ENCODE data around the gene LRP1B. TPM values are rescaled to one million over a fixed set of nuclear protein-coding genes. Genes with fewer than 3 reads are reported as not detected.

Gene LRP1B
- total RNA-seq, 1 experiment from 2014 or later, result 0.52 TPM

DNA sequence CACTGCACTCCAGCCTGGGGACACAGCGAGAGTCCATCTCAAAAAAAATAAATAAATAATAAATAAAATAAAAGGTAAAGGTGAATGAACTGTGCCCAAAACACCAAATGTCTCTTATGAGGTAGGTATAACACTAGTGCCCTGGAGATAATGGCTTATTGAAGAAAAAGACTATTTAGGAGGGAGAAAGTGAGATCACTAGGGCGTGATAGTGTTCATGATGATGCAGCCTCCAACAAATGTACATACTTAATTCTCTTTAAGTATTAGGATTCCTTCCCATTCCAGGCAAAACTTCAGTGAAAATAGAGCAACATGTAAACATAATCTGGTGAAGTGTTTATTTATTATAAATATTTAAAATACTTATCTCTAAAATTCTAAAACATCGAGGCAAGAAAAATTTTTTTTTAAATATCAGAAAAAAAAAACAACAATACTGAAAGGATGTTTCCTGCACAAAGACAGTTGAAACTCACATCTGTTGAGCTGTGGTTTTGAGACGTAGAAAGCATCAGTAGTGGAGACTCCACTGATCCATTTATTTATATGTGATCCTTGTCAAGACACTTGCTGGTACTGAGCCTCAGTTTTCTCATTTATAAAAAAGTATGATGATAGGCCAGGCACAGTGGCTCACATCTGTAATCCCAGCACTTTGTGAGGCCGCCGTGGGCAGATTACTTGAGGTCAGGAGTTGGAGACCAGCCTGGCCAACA lies 183.3 kb downstream of the LRP1B start:
- POLR2A ChIA-PET, result no interaction called here
- Mint-ChIP-seq H3K27me3 (ENCODE audit: low read depth) (no peaks in the 10 kb centered on the region), H3K4me1 (no peaks in the 10 kb centered on the region), H3K27ac (no peak overlapping the region), H3K4me3 (no peak overlapping the region), H3K36me3 (no peaks in the 10 kb centered on the region), H3K9me3 (no peaks in the 10 kb centered on the region)
- ATAC-seq (no peak), DNase-seq (ENCODE audit: low spot score) (no peak)
- TF ChIP-seq, protein P1, sequence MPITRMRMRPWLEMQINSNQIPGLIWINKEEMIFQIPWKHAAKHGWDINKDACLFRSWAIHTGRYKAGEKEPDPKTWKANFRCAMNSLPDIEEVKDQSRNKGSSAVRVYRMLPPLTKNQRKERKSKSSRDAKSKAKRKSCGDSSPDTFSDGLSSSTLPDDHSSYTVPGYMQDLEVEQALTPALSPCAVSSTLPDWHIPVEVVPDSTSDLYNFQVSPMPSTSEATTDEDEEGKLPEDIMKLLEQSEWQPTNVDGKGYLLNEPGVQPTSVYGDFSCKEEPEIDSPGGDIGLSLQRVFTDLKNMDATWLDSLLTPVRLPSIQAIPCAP (CRISPR knock-in tag; IDR thresholded peaks at IDR 0.05), result no peak
- no peak for TF ChIP-seq TP53 (CRISPR knock-in tag; IDR thresholded peaks at IDR 0.05)
- TF ChIP-seq ZNF416 (CRISPR knock-in tag; IDR thresholded peaks at IDR 0.05), result no peak
- TF ChIP-seq, protein P2, sequence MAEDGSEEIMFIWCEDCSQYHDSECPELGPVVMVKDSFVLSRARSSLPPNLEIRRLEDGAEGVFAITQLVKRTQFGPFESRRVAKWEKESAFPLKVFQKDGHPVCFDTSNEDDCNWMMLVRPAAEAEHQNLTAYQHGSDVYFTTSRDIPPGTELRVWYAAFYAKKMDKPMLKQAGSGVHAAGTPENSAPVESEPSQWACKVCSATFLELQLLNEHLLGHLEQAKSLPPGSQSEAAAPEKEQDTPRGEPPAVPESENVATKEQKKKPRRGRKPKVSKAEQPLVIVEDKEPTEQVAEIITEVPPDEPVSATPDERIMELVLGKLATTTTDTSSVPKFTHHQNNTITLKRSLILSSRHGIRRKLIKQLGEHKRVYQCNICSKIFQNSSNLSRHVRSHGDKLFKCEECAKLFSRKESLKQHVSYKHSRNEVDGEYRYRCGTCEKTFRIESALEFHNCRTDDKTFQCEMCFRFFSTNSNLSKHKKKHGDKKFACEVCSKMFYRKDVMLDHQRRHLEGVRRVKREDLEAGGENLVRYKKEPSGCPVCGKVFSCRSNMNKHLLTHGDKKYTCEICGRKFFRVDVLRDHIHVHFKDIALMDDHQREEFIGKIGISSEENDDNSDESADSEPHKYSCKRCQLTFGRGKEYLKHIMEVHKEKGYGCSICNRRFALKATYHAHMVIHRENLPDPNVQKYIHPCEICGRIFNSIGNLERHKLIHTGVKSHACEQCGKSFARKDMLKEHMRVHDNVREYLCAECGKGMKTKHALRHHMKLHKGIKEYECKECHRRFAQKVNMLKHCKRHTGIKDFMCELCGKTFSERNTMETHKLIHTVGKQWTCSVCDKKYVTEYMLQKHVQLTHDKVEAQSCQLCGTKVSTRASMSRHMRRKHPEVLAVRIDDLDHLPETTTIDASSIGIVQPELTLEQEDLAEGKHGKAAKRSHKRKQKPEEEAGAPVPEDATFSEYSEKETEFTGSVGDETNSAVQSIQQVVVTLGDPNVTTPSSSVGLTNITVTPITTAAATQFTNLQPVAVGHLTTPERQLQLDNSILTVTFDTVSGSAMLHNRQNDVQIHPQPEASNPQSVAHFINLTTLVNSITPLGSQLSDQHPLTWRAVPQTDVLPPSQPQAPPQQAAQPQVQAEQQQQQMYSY (CRISPR knock-in tag; IDR thresholded peaks at IDR 0.05), result no peak
- TF ChIP-seq FOXJ3 (CRISPR knock-in tag; IDR thresholded peaks at IDR 0.05; ENCODE audit: borderline replicate concordance), result no peak
- TF ChIP-seq ZNF232 (CRISPR knock-in tag; IDR thresholded peaks at IDR 0.05), result no peak
- TF ChIP-seq, protein P3, sequence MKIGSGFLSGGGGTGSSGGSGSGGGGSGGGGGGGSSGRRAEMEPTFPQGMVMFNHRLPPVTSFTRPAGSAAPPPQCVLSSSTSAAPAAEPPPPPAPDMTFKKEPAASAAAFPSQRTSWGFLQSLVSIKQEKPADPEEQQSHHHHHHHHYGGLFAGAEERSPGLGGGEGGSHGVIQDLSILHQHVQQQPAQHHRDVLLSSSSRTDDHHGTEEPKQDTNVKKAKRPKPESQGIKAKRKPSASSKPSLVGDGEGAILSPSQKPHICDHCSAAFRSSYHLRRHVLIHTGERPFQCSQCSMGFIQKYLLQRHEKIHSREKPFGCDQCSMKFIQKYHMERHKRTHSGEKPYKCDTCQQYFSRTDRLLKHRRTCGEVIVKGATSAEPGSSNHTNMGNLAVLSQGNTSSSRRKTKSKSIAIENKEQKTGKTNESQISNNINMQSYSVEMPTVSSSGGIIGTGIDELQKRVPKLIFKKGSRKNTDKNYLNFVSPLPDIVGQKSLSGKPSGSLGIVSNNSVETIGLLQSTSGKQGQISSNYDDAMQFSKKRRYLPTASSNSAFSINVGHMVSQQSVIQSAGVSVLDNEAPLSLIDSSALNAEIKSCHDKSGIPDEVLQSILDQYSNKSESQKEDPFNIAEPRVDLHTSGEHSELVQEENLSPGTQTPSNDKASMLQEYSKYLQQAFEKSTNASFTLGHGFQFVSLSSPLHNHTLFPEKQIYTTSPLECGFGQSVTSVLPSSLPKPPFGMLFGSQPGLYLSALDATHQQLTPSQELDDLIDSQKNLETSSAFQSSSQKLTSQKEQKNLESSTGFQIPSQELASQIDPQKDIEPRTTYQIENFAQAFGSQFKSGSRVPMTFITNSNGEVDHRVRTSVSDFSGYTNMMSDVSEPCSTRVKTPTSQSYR (CRISPR knock-in tag; IDR thresholded peaks at IDR 0.05), result no peak
- TF ChIP-seq EMX1 (CRISPR knock-in tag; IDR thresholded peaks at IDR 0.05), result no peak
- TF ChIP-seq, protein P4, sequence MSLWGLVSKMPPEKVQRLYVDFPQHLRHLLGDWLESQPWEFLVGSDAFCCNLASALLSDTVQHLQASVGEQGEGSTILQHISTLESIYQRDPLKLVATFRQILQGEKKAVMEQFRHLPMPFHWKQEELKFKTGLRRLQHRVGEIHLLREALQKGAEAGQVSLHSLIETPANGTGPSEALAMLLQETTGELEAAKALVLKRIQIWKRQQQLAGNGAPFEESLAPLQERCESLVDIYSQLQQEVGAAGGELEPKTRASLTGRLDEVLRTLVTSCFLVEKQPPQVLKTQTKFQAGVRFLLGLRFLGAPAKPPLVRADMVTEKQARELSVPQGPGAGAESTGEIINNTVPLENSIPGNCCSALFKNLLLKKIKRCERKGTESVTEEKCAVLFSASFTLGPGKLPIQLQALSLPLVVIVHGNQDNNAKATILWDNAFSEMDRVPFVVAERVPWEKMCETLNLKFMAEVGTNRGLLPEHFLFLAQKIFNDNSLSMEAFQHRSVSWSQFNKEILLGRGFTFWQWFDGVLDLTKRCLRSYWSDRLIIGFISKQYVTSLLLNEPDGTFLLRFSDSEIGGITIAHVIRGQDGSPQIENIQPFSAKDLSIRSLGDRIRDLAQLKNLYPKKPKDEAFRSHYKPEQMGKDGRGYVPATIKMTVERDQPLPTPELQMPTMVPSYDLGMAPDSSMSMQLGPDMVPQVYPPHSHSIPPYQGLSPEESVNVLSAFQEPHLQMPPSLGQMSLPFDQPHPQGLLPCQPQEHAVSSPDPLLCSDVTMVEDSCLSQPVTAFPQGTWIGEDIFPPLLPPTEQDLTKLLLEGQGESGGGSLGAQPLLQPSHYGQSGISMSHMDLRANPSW (CRISPR knock-in tag; conservative IDR thresholded peaks at IDR 0.05; ENCODE audit: low read depth), result no peak
- TF ChIP-seq, protein P5, sequence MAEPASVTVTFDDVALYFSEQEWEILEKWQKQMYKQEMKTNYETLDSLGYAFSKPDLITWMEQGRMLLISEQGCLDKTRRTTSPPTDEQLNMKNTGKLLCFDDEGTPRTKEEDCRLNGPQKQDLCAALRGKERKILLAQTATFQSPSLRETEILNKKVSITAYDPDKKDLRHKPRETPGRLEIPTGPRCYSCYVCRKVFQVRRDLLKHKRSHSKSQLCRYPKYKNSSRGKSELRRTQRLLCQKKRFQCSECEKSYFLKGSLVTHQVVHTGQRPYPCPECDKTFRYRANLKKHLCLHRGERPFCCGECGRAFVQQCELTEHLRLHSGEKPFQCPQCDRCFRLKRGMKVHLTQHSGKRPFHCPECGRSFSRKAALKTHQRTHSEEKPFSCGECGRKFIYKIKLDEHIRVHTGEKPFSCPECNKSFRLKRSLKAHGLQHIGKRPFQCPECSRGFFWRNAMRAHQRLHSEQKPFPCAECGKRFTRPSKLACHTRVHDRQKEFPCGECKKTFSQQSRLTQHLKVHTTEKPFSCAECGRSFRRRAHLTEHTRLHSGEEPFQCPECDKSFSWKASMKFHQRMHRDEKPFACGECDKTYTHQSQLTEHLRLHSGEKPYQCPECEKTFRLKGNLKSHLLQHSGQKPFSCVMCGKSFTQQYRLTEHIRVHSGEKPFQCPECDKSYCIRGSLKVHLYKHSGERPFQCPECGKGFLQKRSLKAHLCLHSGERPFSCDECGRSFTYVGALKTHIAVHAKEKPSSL (CRISPR knock-in tag; conservative IDR thresholded peaks at IDR 0.05), result no peak
- no peak for TF ChIP-seq OVOL2 (CRISPR knock-in tag; IDR thresholded peaks at IDR 0.05; ENCODE audit: borderline replicate concordance)
- no peak for TF ChIP-seq CBFB (CRISPR knock-in tag; IDR thresholded peaks at IDR 0.05; ENCODE audit: low read depth)
- TF ChIP-seq, protein P6, sequence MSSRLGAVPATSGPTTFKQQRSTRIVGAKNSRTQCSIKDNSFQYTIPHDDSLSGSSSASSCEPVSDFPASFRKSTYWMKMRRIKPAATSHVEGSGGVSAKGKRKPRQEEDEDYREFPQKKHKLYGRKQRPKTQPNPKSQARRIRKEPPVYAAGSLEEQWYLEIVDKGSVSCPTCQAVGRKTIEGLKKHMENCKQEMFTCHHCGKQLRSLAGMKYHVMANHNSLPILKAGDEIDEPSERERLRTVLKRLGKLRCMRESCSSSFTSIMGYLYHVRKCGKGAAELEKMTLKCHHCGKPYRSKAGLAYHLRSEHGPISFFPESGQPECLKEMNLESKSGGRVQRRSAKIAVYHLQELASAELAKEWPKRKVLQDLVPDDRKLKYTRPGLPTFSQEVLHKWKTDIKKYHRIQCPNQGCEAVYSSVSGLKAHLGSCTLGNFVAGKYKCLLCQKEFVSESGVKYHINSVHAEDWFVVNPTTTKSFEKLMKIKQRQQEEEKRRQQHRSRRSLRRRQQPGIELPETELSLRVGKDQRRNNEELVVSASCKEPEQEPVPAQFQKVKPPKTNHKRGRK (CRISPR knock-in tag; IDR thresholded peaks at IDR 0.05; ENCODE audit: borderline replicate concordance), result no peak
- CTCF ChIA-PET, result no interaction called here

Measured in WTC11 (cell line).